ENCODE data around the gene INA.

Gene INA

GRCh38 chr10:103246324-103246723 is 30.6 kb upstream of the INA start:
- TF ChIP-seq CTCF (IDR thresholded peaks at IDR 0.05; ENCODE audit: low read depth, low read length, poor library complexity, severe bottlenecking) (no peak), EZH2phosphoT487 (IDR thresholded peaks at IDR 0.05; ENCODE audit: borderline replicate concordance, low read length) (no peak)
- Histone ChIP-seq H3K4me3 (ENCODE audit: low read length) (no peak overlapping the region), H3K9me3 (ENCODE audit: control insufficient read depth, insufficient read depth, low read length) (peaks cover 4% of the 10 kb centered on the region; the same call in 1 of the 2 replicates), H3F3A (ENCODE audit: control insufficient read depth, insufficient read depth) (no peaks in the 10 kb centered on the region), H3K79me2 (ENCODE audit: control insufficient read depth, low read length) (no peaks in the 10 kb centered on the region), H3K27me3 (ENCODE audit: control insufficient read depth, low read length) (no peaks in the 10 kb centered on the region), H3K36me3 (ENCODE audit: control insufficient read depth, low read length) (no peaks in the 10 kb centered on the region), H3K4me2 (ENCODE audit: low read length) (no peak overlapping the region), H3K4me1 (ENCODE audit: control insufficient read depth, low read length) (no peaks in the 10 kb centered on the region), H3K9me2 (replicated peaks; ENCODE audit: control insufficient read depth, low read length) (no peaks in the 10 kb centered on the region), H4K20me1 (ENCODE audit: control insufficient read depth, insufficient read depth, low read depth, low read length) (no peaks in the 10 kb centered on the region), H3K27ac (ENCODE audit: low read depth, low read length) (no peak overlapping the region)

GRCh38 chr10:103254113-103254512 is 22.8 kb upstream of the INA start:
- H3K4me2 ChIP-seq (ENCODE audit: low read length) = no peak overlapping the region
- H3F3A ChIP-seq (ENCODE audit: control insufficient read depth, insufficient read depth) = no peaks in the 10 kb centered on the region
- H3K79me2 ChIP-seq (ENCODE audit: control insufficient read depth, low read length) = no peaks in the 10 kb centered on the region
- H3K36me3 ChIP-seq (ENCODE audit: control insufficient read depth, low read length) = no peaks in the 10 kb centered on the region
- H3K9me2 ChIP-seq (replicated peaks; ENCODE audit: control insufficient read depth, low read length) = no peaks in the 10 kb centered on the region
- no peak overlapping the region for H3K27ac ChIP-seq (ENCODE audit: low read depth, low read length)
- H4K20me1 ChIP-seq (ENCODE audit: control insufficient read depth, insufficient read depth, low read depth, low read length) = no peaks in the 10 kb centered on the region
- no peaks in the 10 kb centered on the region for H3K27me3 ChIP-seq (ENCODE audit: control insufficient read depth, low read length)
- H3K4me1 ChIP-seq (ENCODE audit: control insufficient read depth, low read length) = no peaks in the 10 kb centered on the region
- no peak overlapping the region for H3K4me3 ChIP-seq (ENCODE audit: low read length)
- TF ChIP-seq CTCF (IDR thresholded peaks at IDR 0.05; ENCODE audit: low read depth, low read length, poor library complexity, severe bottlenecking) (no peak), EZH2phosphoT487 (IDR thresholded peaks at IDR 0.05; ENCODE audit: borderline replicate concordance, low read length) (no peak)
- peaks cover 7% of the 10 kb centered on the region; the same call in 1 of the 2 replicates for H3K9me3 ChIP-seq (ENCODE audit: control insufficient read depth, insufficient read depth, low read length)

- no peaks in the 10 kb centered on the region for H3K4me1 ChIP-seq (ENCODE audit: control insufficient read depth, low read length)
- peaks cover 7% of the 10 kb centered on the region; the same call in 1 of the 2 replicates for H3K9me3 ChIP-seq (ENCODE audit: control insufficient read depth, insufficient read depth, low read length)
- H3K4me2 ChIP-seq (ENCODE audit: low read length) = no peak overlapping the region
- H3K9me2 ChIP-seq (replicated peaks; ENCODE audit: control insufficient read depth, low read length) = no peaks in the 10 kb centered on the region
- H3K27me3 ChIP-seq (ENCODE audit: control insufficient read depth, low read length) = no peaks in the 10 kb centered on the region
- H3K4me3 ChIP-seq (ENCODE audit: low read length) = no peak overlapping the region
- TF ChIP-seq CTCF (IDR thresholded peaks at IDR 0.05; ENCODE audit: low read depth, low read length, poor library complexity, severe bottlenecking) (no peak), EZH2phosphoT487 (IDR thresholded peaks at IDR 0.05; ENCODE audit: borderline replicate concordance, low read length) (no peak)
- H3K36me3 ChIP-seq (ENCODE audit: control insufficient read depth, low read length) = no peaks in the 10 kb centered on the region
- H3K27ac ChIP-seq (ENCODE audit: low read depth, low read length) = no peak overlapping the region
- no peaks in the 10 kb centered on the region for H4K20me1 ChIP-seq (ENCODE audit: control insufficient read depth, insufficient read depth, low read depth, low read length)
- H3F3A ChIP-seq (ENCODE audit: control insufficient read depth, insufficient read depth) = no peaks in the 10 kb centered on the region
- H3K79me2 ChIP-seq (ENCODE audit: control insufficient read depth, low read length) = no peaks in the 10 kb centered on the region
These were observed 22.2 kb upstream of the INA start for GRCh38 chr10:103254538-103255325.

Measured in DOHH2 (cell line).